A549 (cell line): Measurements from ENCODE around the gene AMPH.

ENCODE experiments used
- CTCF ChIP-seq: fragments of >200 bp; sonication (Bioruptor Twin); formaldehyde crosslinking; IDR thresholded peaks from 3 replicates; pipeline ENCODE4 v1.5.1; 2016
- POLR2A ChIP-seq: IDR thresholded peaks from 2 replicates; pipeline ENCODE4 v1.6.1; 2012; ENCODE audit warnings: mild to moderate bottlenecking, low read length
- ZC3H11A ChIP-seq: fragments of 450-650 bp; IDR thresholded peaks from 2 replicates; pipeline ENCODE4 v1.6.1; 2014; ENCODE audit warnings: antibody characterized with exemption, mild to moderate bottlenecking

GRCh38 chr7:38630720-38631673 is at the start of gene AMPH:
- TF ChIP-seq POLR2A (no peak), ZC3H11A (no peak), CTCF (no peak)
